ENCODE results near the gene MAN1A1. TPM values are rescaled to one million over a fixed set of nuclear protein-coding genes. Genes with fewer than 3 reads are reported as not detected.

MAN1A1 gene
- total RNA-seq, 4 donors from 2014 or later = 210 to 247 (median 229) TPM

DNA sequence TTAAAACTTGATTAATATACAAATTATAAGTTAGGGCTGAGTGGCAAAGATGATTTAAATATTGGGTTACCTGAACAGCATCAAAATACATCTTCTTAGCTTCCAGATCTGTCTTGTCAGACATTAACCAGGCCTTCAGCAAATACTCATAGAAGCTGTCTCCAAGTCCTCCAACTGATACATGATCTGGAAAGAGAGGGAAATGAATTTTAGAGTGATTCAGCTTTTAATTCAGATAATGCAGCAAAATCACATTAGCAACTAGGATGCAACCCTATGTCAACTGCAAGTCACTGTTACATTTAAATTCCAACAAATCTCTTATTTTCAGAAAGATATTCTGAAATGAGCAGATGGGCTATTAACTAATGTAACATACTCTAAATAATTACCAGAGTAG, 155.9 kb downstream of the MAN1A1 start:
- TF ChIP-seq, protein P1, sequence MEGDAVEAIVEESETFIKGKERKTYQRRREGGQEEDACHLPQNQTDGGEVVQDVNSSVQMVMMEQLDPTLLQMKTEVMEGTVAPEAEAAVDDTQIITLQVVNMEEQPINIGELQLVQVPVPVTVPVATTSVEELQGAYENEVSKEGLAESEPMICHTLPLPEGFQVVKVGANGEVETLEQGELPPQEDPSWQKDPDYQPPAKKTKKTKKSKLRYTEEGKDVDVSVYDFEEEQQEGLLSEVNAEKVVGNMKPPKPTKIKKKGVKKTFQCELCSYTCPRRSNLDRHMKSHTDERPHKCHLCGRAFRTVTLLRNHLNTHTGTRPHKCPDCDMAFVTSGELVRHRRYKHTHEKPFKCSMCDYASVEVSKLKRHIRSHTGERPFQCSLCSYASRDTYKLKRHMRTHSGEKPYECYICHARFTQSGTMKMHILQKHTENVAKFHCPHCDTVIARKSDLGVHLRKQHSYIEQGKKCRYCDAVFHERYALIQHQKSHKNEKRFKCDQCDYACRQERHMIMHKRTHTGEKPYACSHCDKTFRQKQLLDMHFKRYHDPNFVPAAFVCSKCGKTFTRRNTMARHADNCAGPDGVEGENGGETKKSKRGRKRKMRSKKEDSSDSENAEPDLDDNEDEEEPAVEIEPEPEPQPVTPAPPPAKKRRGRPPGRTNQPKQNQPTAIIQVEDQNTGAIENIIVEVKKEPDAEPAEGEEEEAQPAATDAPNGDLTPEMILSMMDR (IDR thresholded peaks at IDR 0.05) = no peak
- ATAC-seq (ENCODE audit: low FRiP score) (no peak), DNase-seq (ENCODE audit: low spot score) (no peak)

DNA sequence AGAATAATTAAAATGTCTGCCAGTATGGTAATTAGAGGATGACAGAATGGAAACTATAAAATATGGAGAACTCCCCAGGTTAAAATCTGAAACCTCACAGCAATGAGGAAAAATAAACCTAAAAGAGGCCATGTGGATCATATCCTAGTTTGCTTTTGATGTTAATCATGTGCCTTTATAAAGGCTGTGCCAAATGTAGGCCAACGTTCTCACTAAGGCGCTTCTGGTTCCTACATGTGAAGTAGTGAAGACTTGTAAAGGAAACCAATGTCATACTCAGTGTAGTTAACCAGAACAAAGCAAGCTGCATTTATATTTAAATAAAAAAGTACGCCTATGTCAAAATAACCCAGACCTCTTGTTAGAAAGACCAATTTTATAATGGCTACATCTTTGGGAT, 157.4 kb downstream of the MAN1A1 start:
- ATAC-seq (ENCODE audit: low FRiP score) = no peak
- DNase-seq (ENCODE audit: low spot score) = no peak
- TF ChIP-seq, protein P1 (IDR thresholded peaks at IDR 0.05) = no peak

DNA sequence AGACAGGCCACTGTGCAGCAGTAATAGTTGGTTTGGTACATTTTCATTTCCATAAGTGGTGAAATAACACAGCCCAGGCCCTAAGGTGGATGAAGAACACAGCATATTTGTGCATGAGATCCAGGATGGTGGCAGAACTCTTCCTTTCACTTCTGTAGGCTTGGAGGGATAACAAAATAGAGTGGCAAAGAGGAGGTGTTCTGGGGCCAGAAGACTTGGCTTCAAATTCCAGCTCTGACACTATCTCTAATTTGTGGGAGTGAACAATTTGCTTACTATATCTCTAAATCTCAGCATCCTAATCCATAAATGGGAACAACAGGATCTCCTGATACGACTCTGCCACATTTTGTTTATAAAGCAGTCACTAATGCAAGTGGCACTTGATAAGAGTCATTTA, 159.4 kb downstream of the MAN1A1 start:
- DNase-seq (ENCODE audit: low spot score) (no peak), ATAC-seq (ENCODE audit: low FRiP score) (no peak)
- TF ChIP-seq, protein P1 (IDR thresholded peaks at IDR 0.05) = no peak

DNA sequence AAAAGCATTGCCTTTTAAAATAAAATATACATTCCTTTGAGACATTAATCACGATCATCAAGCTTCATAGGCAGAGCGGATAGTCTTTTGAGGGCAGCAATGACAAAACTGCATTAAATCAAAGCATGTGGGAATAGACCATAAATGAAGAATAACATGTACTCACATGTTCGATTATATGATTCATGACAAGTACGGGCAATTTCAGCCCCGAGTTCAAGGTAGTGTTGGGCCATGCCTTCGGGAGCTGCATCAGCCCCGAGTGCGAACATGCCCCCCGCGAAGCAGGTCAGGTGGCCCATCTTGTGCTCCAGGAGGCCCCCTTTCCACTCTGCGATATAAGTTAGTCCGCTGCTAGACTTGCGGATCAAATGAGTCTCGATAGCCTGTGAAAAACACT, 160.1 kb downstream of the MAN1A1 start:
- DNase-seq (ENCODE audit: low spot score) = no peak
- TF ChIP-seq, protein P1 (IDR thresholded peaks at IDR 0.05) = no peak
- ATAC-seq (ENCODE audit: low FRiP score) = no peak

DNA sequence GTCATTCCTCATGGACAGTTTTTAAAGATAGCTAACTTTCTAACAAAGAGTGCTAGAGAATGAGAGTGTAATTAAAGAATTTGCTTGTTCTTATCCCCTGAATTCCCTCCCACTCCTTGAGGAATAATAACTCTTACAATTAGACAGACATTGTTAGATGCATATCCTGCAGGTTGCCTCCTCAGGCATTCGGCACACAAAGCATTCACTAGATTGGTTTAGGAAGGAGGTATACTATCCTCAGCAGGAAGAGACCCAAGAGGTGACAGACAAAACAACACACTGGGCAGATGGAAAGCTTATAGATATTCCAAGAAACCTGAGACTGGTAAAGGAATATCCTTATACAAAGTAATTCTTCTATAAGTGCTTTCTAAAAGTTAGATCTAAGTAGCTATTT, 162.0 kb downstream of the MAN1A1 start:
- DNase-seq (ENCODE audit: low spot score) = no peak
- TF ChIP-seq, protein P1 (IDR thresholded peaks at IDR 0.05) = no peak
- no peak for ATAC-seq (ENCODE audit: low FRiP score)

DNA sequence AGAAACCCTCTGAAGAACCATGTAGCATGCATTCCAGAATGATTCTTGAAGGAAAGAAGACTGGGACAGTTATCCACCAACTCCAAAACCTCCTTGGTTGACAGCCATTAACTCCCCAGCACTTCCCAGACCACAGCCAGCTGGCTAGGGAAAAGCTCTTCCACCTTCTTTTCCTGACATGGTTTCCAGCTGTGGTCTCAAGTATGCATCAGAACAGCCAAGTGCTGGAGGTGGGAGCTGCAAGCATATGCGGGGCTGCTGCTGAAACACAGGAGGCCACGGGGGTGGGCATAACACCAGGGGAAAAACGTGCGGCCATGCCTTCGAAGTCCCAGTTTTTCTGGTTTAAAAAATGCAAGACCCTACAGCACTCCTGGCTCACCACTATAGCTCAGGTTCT, 163.1 kb downstream of the MAN1A1 start:
- ATAC-seq (ENCODE audit: low FRiP score) = no peak
- no peak for DNase-seq (ENCODE audit: low spot score)

DNA sequence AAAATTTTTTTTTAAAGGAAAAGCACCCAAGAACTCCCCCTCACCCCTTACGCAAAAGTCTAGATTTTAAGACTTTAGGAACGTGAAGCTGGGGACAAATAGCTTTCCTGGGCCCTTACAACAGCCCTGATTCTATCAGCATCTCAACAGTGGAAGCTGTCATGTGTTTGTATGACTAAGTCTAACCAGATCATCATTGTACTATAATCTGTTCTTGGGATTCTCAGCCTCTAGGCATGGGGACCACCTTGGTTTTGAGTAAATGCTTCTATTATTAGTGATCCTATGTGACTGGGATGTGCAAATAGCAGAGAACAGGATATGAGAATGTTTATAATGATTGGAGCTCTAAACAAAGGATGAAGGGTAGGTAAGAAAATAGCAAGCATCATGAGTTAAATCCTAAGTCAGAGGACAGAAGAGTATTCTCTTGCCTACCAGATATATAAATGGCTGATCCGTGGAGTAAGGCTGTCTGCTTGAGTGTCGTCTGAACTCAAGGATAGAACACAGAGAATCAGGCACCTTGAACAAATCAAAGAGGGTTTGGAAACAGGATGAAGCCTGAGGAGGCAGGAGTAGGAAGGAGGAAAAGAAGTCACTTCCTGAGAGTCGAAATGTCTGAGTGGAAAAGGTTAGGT, 165.4 kb downstream of the MAN1A1 start:
- ATAC-seq (ENCODE audit: low FRiP score) = no peak
- TF ChIP-seq, protein P1 (IDR thresholded peaks at IDR 0.05) = no peak
- DNase-seq (ENCODE audit: low spot score) = no peak

More for the DNA sequence above, 163.1 kb downstream of the MAN1A1 start:
- TF ChIP-seq, protein P1 (IDR thresholded peaks at IDR 0.05) = no peak

Data from omental fat pad (tissue), 4 donors.